ENCODE results near the gene TTC7B. TPM values are rescaled to one million over a fixed set of nuclear protein-coding genes. Genes with fewer than 3 reads are reported as not detected.

TTC7B gene
- total RNA-seq, 1 experiment from 2014 or later: 40.9 TPM

DNA sequence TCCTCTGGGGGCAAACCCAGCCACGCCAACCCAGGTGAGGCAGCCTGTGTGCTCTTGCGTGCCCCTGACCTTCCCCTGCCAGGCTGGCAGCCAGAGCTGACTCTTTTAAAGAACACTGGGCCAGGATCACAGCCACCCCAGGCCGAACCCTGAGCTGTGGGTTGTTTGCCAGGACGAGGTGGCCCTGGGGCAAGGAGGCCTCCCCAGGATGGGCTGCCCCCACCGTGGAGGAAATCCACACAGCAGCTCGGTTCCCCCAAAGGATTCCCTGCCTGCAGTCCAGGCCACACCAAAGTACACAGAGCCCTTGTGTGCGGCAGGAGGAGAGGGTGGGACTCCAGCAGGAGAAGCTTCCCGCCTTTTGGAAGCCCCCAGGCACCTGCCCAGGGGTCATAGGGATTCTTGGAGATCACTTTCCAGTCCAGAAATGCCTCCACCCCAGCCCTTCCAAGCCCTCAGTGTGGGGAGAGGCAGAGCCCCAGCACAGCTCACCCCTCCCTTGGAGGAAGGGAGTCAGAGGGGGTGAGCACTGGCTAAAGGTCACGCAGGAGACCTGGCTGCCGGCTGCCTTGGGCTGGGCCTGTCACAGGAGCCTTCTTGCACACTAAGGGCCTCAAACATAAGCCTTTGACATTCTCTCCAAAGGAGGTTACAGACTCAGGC lies 303.8 kb downstream of the TTC7B start:
- BruUV-seq (replicated peaks): no TSS peak
- in situ Hi-C loops (cut with HindIII; ENCODE audit: low pct_unique_long_range_greater_than_20kb, low sequenced_read_pairs): no loop called here
- ChIA-PET CTCF (interaction anchor here (0.6 to 1.0 kb wide), 2 partner anchors 113 to 173 kb away, joined by 3 to 5 read pairs; no protein-coding TSS in a partner anchor), POLR2A (no interaction called here)
- H3K9me3 ChIP-seq (ENCODE audit: control insufficient read depth, insufficient read depth, low read depth, low read length): no peaks in the 10 kb centered on the region
- peaks cover 26% of the 10 kb centered on the region for H3K4me1 ChIP-seq (ENCODE audit: control insufficient read depth, insufficient read depth, low read length)
- H3K36me3 ChIP-seq (ENCODE audit: control insufficient read depth, insufficient read depth, low read length): no peaks in the 10 kb centered on the region
- DNase-seq (ENCODE audit: low read depth, low spot score) (no peak), ATAC-seq (peak; percentile 26)
- no peaks in the 10 kb centered on the region for H3K27me3 ChIP-seq (ENCODE audit: control insufficient read depth, insufficient read depth, low read length)
- intact Hi-C loops (cut with micrococcal nuclease; ENCODE audit: unreplicated experiment): loop anchor here (10.0 kb wide), 1 partner anchor 108 kb away; no protein-coding TSS in a partner anchor
- TF ChIP-seq, protein P1, sequence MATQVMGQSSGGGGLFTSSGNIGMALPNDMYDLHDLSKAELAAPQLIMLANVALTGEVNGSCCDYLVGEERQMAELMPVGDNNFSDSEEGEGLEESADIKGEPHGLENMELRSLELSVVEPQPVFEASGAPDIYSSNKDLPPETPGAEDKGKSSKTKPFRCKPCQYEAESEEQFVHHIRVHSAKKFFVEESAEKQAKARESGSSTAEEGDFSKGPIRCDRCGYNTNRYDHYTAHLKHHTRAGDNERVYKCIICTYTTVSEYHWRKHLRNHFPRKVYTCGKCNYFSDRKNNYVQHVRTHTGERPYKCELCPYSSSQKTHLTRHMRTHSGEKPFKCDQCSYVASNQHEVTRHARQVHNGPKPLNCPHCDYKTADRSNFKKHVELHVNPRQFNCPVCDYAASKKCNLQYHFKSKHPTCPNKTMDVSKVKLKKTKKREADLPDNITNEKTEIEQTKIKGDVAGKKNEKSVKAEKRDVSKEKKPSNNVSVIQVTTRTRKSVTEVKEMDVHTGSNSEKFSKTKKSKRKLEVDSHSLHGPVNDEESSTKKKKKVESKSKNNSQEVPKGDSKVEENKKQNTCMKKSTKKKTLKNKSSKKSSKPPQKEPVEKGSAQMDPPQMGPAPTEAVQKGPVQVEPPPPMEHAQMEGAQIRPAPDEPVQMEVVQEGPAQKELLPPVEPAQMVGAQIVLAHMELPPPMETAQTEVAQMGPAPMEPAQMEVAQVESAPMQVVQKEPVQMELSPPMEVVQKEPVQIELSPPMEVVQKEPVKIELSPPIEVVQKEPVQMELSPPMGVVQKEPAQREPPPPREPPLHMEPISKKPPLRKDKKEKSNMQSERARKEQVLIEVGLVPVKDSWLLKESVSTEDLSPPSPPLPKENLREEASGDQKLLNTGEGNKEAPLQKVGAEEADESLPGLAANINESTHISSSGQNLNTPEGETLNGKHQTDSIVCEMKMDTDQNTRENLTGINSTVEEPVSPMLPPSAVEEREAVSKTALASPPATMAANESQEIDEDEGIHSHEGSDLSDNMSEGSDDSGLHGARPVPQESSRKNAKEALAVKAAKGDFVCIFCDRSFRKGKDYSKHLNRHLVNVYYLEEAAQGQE (IDR thresholded peaks at IDR 0.05; ENCODE audit: insufficient read depth in 1 of 2, low read depth in 2 of 2, low read length in 1 of 2): no peak
- no peak for TF ChIP-seq SIN3A (IDR thresholded peaks at IDR 0.05; ENCODE audit: borderline replicate concordance, insufficient read depth, low read depth, low read length)
- TF ChIP-seq, protein P2, sequence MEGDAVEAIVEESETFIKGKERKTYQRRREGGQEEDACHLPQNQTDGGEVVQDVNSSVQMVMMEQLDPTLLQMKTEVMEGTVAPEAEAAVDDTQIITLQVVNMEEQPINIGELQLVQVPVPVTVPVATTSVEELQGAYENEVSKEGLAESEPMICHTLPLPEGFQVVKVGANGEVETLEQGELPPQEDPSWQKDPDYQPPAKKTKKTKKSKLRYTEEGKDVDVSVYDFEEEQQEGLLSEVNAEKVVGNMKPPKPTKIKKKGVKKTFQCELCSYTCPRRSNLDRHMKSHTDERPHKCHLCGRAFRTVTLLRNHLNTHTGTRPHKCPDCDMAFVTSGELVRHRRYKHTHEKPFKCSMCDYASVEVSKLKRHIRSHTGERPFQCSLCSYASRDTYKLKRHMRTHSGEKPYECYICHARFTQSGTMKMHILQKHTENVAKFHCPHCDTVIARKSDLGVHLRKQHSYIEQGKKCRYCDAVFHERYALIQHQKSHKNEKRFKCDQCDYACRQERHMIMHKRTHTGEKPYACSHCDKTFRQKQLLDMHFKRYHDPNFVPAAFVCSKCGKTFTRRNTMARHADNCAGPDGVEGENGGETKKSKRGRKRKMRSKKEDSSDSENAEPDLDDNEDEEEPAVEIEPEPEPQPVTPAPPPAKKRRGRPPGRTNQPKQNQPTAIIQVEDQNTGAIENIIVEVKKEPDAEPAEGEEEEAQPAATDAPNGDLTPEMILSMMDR (IDR thresholded peaks at IDR 0.05): no peak
- no peak for TF ChIP-seq TCF7L2 (IDR thresholded peaks at IDR 0.05; ENCODE audit: low read depth, low read length)
- TF ChIP-seq POLR2AphosphoS5 (IDR thresholded peaks at IDR 0.05; ENCODE audit: low read depth, low read length): no peak
- no peak overlapping the region for H3K4me3 ChIP-seq (ENCODE audit: low read depth in 2 of 2, low read length in 2 of 2)
- peak overlapping the region; percentile 79 for H3K27ac ChIP-seq (ENCODE audit: low read length)

- in situ Hi-C loops (cut with HindIII; ENCODE audit: low pct_unique_long_range_greater_than_20kb, low sequenced_read_pairs) (no loop called here), intact Hi-C loops (cut with micrococcal nuclease; ENCODE audit: unreplicated experiment) (loop anchor here (10.0 kb wide), 1 partner anchor 107 kb away; no protein-coding TSS in a partner anchor)
- ChIA-PET POLR2A (no interaction called here), CTCF (interaction anchor here (0.6 to 1.0 kb wide), 2 partner anchors 112 to 173 kb away, joined by 3 to 5 read pairs; no protein-coding TSS in a partner anchor)
- H3K9me3 ChIP-seq (ENCODE audit: control insufficient read depth, insufficient read depth, low read depth, low read length): no peaks in the 10 kb centered on the region
- BruUV-seq (replicated peaks): no TSS peak
- no peak for DNase-seq (ENCODE audit: low read depth, low spot score)
- H3K36me3 ChIP-seq (ENCODE audit: control insufficient read depth, insufficient read depth, low read length): no peaks in the 10 kb centered on the region
- peak overlapping the region; percentile 79 for H3K27ac ChIP-seq (ENCODE audit: low read length)
- no peaks in the 10 kb centered on the region for H3K27me3 ChIP-seq (ENCODE audit: control insufficient read depth, insufficient read depth, low read length)
- peaks cover 26% of the 10 kb centered on the region for H3K4me1 ChIP-seq (ENCODE audit: control insufficient read depth, insufficient read depth, low read length)
- no peak overlapping the region for H3K4me3 ChIP-seq (ENCODE audit: low read depth in 2 of 2, low read length in 2 of 2)
- no peak for ATAC-seq
- TF ChIP-seq, protein P1 (IDR thresholded peaks at IDR 0.05; ENCODE audit: insufficient read depth in 1 of 2, low read depth in 2 of 2, low read length in 1 of 2): no peak
- TF ChIP-seq SIN3A (IDR thresholded peaks at IDR 0.05; ENCODE audit: borderline replicate concordance, insufficient read depth, low read depth, low read length) (no peak), POLR2AphosphoS5 (IDR thresholded peaks at IDR 0.05; ENCODE audit: low read depth, low read length) (no peak), TCF7L2 (IDR thresholded peaks at IDR 0.05; ENCODE audit: low read depth, low read length) (no peak)
- TF ChIP-seq, protein P2 (IDR thresholded peaks at IDR 0.05): no peak
Observed at GRCh38 chr14:90511795-90512328, 304.4 kb downstream of the TTC7B start.
